GM23248 (cell line): Measurements from ENCODE around the gene DNAL4. TPM values are rescaled to one million over a fixed set of nuclear protein-coding genes. Genes with fewer than 3 reads are reported as not detected.
A peak's percentile ranks its signal among the peaks of the same experiment; 100 is the strongest.

Source experiments
- DNase-seq: peaks from one replicate; pipeline ENCODE4 v3.0.0-alpha.2; 2015
- H2AFZ ChIP-seq: fragments of 200-600 bp; sonication (generic); 2 replicates; pipeline ENCODE4 v1.6.1; 2016; ENCODE audit warnings: antibody characterized with exemption
- H3F3A ChIP-seq: fragments of 200-600 bp; sonication (generic); 2 replicates; pipeline ENCODE4 v1.6.1; 2016; ENCODE audit warnings: mild to moderate bottlenecking, antibody characterized with exemption, mixed run types; ENCODE audit not compliant: insufficient read depth
- H3K27ac ChIP-seq: fragments of 200-600 bp; sonication (generic); 2 replicates; pipeline ENCODE4 v1.5.1; 2016; ENCODE audit warnings: mild to moderate bottlenecking
- H3K27me3 ChIP-seq: fragments of 200-600 bp; sonication (generic); replicated peaks from 2 replicates; pipeline ENCODE4 v1.6.1; 2016; ENCODE audit warnings: mild to moderate bottlenecking; ENCODE audit not compliant: insufficient read depth
- H3K36me3 ChIP-seq: fragments of 200-600 bp; sonication (generic); 2 replicates; pipeline ENCODE4 v1.6.1; 2016; ENCODE audit warnings: low read depth, mild to moderate bottlenecking
- H3K4me1 ChIP-seq: fragments of 200-600 bp; sonication (generic); 2 replicates; pipeline ENCODE4 v1.6.1; 2016; ENCODE audit warnings: mild to moderate bottlenecking; ENCODE audit not compliant: insufficient read depth
- H3K4me2 ChIP-seq: fragments of 200-600 bp; sonication (generic); one replicate; pipeline ENCODE4 v1.6.1; 2016; ENCODE audit warnings: mild to moderate bottlenecking; ENCODE audit not compliant: unreplicated experiment
- H3K4me3 ChIP-seq: fragments of 200-600 bp; sonication (generic); 2 replicates; pipeline ENCODE4 v1.5.1; 2016; ENCODE audit warnings: mild to moderate bottlenecking
- H3K79me2 ChIP-seq: fragments of 200-600 bp; sonication (generic); 2 replicates; pipeline ENCODE4 v1.6.1; 2016; ENCODE audit warnings: mild to moderate bottlenecking; ENCODE audit not compliant: insufficient read depth
- H3K9ac ChIP-seq: fragments of 200-600 bp; sonication (generic); 2 replicates; pipeline ENCODE4 v1.6.1; 2016; ENCODE audit warnings: mild to moderate bottlenecking
- H3K9me2 ChIP-seq: fragments of 200-600 bp; sonication (generic); 2 replicates; pipeline ENCODE4 v1.6.1; 2016; ENCODE audit warnings: mixed run types, mild to moderate bottlenecking, moderate library complexity; ENCODE audit not compliant: insufficient read depth
- H3K9me3 ChIP-seq: fragments of 200-600 bp; sonication (generic); one replicate; pipeline ENCODE4 v1.6.1; 2017; ENCODE audit warnings: low read depth
- H4K20me1 ChIP-seq: fragments of 200-600 bp; sonication (generic); 2 replicates; pipeline ENCODE4 v1.6.0; 2016; ENCODE audit not compliant: insufficient read depth
- EZH2 ChIP-seq: fragments of 200-600 bp; sonication (generic); IDR thresholded peaks from 2 replicates; pipeline ENCODE4 v1.6.1; 2018; ENCODE audit warnings: antibody characterized with exemption, mild to moderate bottlenecking; ENCODE audit not compliant: insufficient read depth, poor library complexity, severe bottlenecking
- EZH2phosphoT487 ChIP-seq: fragments of 200-600 bp; sonication (generic); IDR thresholded peaks from 2 replicates; pipeline ENCODE4 v1.6.1; 2018; ENCODE audit warnings: antibody characterized with exemption, moderate library complexity, mild to moderate bottlenecking, low read depth; ENCODE audit not compliant: insufficient read depth
- WGBS, 2 experiments: methylation state at CpG; one replicate each; pipeline ENCODE4 v1.1.6; 2015 to 2017; ENCODE audit warnings: low lambda C conversion rate in 2 of 2, low coverage in 1 of 2; ENCODE audit errors: missing lambda C conversion rate in 2 of 2; 5-methylcytosine and 5-hydroxymethylcytosine counted together
- in situ Hi-C: fragments of 300-500 bp; cut with MboI; formaldehyde crosslinking; loops from 2 replicates; pipeline ENCODE4 v1.15.0; 2020
- polyA plus RNA-seq: library from polyadenylated mRNA; unstranded; fragments of >200 nt; fragmentation: Nextera tagmentation; extraction: Ambion mirVana; gene quantifications from 2 replicates; pipeline ENCODE4 v1.2.1, GENCODE V29; 2016
- total RNA-seq: library from RNA; depleted of rRNA; stranded (reverse); fragments of >200 nt; shearing (Covaris generic); gene quantifications from 2 replicates; pipeline ENCODE4 v1.2.3, GENCODE V29; 2014

Gene DNAL4
- total and polyA plus RNA-seq, 2 experiments from 2014 or later, result 14.2 to 18.9 TPM

GRCh38 chr22:38783095-38783615 lies 10.8 kb downstream of the DNAL4 start:
- in situ Hi-C loops, result no loop called here
- Histone ChIP-seq H3K4me2 (no peak overlapping the region), H3K9ac (0 out of 2 replicates have a peak overlapping the region, but pooled peaks have one; percentile 18)

GRCh38 chr22:38782402-38783094 lies 11.4 kb downstream of the DNAL4 start:
- Histone ChIP-seq H3K9me2 (no peaks in the 10 kb centered on the region), H3K27ac (peak overlapping the region; percentile 48), H3F3A (peaks cover 7% of the 10 kb centered on the region; the same call in 1 of the 2 replicates), H3K79me2 (no peaks in the 10 kb centered on the region), H4K20me1 (no peaks in the 10 kb centered on the region), H3K9ac (0 out of 2 replicates have a peak overlapping the region, but pooled peaks have one; percentile 18), H3K9me3 (no peaks in the 10 kb centered on the region), H3K36me3 (no peaks in the 10 kb centered on the region), H2AFZ (peak overlapping the region; percentile 73), H3K4me3 (no peak overlapping the region), H3K27me3 (no peaks in the 10 kb centered on the region), H3K4me1 (peaks cover 5% of the 10 kb centered on the region), H3K4me2 (peak overlapping the region; percentile 24)
- in situ Hi-C loops, result no loop called here
- 62 to 66% methylated on average over 13 of the region's 13 CpGs for WGBS, 2 experiments
- no peak for TF ChIP-seq EZH2
- TF ChIP-seq EZH2phosphoT487, result no peak
- peak; percentile 84 for DNase-seq

More at GRCh38 chr22:38783095-38783615, 10.8 kb downstream of the DNAL4 start:
- Histone ChIP-seq H3K79me2 (no peaks in the 10 kb centered on the region), H3K9me2 (no peaks in the 10 kb centered on the region), H3K27ac (0 out of 2 replicates have a peak overlapping the region, but pooled peaks have one; percentile 48), H3K36me3 (no peaks in the 10 kb centered on the region), H3K27me3 (no peaks in the 10 kb centered on the region), H3K4me1 (peaks cover 9% of the 10 kb centered on the region), H4K20me1 (no peaks in the 10 kb centered on the region), H3F3A (peaks cover 7% of the 10 kb centered on the region; the same call in 1 of the 2 replicates), H3K9me3 (no peaks in the 10 kb centered on the region), H3K4me3 (no peak overlapping the region), H2AFZ (peak overlapping the region; percentile 73; the same call in 1 of the 2 replicates)
- TF ChIP-seq EZH2phosphoT487, result no peak
- 42 to 45% methylated on average over 7 to 14 of the region's 14 CpGs for WGBS, 2 experiments
- DNase-seq, result no peak

GRCh38 chr22:38781033-38781432 lies 12.9 kb downstream of the DNAL4 start:
- H3K27me3 ChIP-seq, result no peaks in the 10 kb centered on the region

GRCh38 chr22:38777087-38777671 lies 16.8 kb downstream of the DNAL4 start:
- 88 to 89% methylated on average over 21 to 27 of the region's 27 CpGs for WGBS, 2 experiments
- TF ChIP-seq EZH2phosphoT487 (no peak), EZH2 (no peak)
- no peak for DNase-seq
- Histone ChIP-seq H3K36me3 (no peaks in the 10 kb centered on the region), H3K9me3 (no peaks in the 10 kb centered on the region), H3K4me1 (peaks cover under 1% of the 10 kb centered on the region), H2AFZ (no peak overlapping the region), H3K27me3 (no peaks in the 10 kb centered on the region), H3K4me2 (no peak overlapping the region), H3K9me2 (no peaks in the 10 kb centered on the region), H3K79me2 (no peaks in the 10 kb centered on the region), H4K20me1 (no peaks in the 10 kb centered on the region), H3K9ac (no peak overlapping the region), H3K4me3 (no peak overlapping the region), H3K27ac (no peak overlapping the region), H3F3A (peaks cover 3% of the 10 kb centered on the region; the same call in 1 of the 2 replicates)
- in situ Hi-C loops, result no loop called here

More at GRCh38 chr22:38781033-38781432, 12.9 kb downstream of the DNAL4 start:
- Histone ChIP-seq H3K79me2 (no peaks in the 10 kb centered on the region), H3K36me3 (no peaks in the 10 kb centered on the region), H3K9ac (no peak overlapping the region), H3K4me1 (peaks cover 5% of the 10 kb centered on the region), H4K20me1 (no peaks in the 10 kb centered on the region), H3F3A (peaks cover 7% of the 10 kb centered on the region; the same call in 1 of the 2 replicates), H3K4me3 (no peak overlapping the region), H3K9me2 (no peaks in the 10 kb centered on the region), H3K27ac (no peak overlapping the region), H3K9me3 (no peaks in the 10 kb centered on the region), H2AFZ (no peak overlapping the region), H3K4me2 (no peak overlapping the region)
- TF ChIP-seq EZH2phosphoT487 (no peak), EZH2 (no peak)
- in situ Hi-C loops, result no loop called here
- no peak for DNase-seq
- 73 to 77% methylated on average over 9 to 13 of the region's 13 CpGs for WGBS, 2 experiments
